ENCODE data around the gene CPZ.

DNA sequence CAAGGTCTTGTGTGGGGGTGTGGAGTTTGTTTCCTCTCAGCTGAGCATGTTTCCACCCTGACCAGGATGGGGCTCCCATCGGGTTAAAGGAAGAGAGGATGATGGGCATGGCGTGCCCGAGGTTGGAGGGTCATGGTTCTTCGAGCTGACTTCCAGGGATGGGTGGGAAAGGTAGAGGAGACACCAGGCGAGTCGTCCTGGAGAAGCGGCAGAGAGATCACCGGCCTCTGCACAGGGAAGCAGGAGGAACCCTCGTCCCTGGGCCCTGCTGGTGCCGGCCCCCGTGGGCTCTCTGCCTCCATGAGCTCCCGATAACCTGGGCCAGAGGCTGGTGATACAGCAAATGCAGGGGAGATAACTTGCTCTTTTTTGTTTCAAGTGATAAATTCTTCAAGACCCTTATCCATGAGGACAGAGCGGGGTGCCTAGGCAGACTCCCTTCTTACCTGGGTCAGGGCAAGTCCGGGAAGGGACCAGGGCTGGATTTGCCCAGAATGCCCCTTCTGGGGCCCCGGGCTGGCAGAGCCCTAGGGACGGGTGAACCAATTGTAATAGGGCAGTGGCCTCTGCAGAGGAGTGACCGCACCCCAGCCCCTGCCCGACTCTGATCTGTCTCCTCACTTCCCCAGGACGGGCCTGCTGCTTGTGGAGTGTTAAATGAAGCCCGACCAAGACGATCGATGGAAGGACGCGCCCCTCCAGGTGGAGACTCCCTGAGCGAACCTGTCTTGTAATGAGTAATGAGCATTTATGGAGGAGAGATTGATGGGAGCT, 63.0 kb downstream of the CPZ start:
- TF ChIP-seq, protein P1, sequence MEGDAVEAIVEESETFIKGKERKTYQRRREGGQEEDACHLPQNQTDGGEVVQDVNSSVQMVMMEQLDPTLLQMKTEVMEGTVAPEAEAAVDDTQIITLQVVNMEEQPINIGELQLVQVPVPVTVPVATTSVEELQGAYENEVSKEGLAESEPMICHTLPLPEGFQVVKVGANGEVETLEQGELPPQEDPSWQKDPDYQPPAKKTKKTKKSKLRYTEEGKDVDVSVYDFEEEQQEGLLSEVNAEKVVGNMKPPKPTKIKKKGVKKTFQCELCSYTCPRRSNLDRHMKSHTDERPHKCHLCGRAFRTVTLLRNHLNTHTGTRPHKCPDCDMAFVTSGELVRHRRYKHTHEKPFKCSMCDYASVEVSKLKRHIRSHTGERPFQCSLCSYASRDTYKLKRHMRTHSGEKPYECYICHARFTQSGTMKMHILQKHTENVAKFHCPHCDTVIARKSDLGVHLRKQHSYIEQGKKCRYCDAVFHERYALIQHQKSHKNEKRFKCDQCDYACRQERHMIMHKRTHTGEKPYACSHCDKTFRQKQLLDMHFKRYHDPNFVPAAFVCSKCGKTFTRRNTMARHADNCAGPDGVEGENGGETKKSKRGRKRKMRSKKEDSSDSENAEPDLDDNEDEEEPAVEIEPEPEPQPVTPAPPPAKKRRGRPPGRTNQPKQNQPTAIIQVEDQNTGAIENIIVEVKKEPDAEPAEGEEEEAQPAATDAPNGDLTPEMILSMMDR (IDR thresholded peaks at IDR 0.05; ENCODE audit: low read length), result no peak
- TF ChIP-seq EZH2 (optimal IDR thresholded peaks at IDR 0.05; ENCODE audit: low read depth, low read length) (no peak), EZH2phosphoT487 (IDR thresholded peaks at IDR 0.05; ENCODE audit: low read length) (no peak)
